ENCODE measurements around the gene HNRNPA2B1.

Gene HNRNPA2B1

GRCh38 chr7:26141077-26141476 is 59.5 kb downstream of the HNRNPA2B1 start:
- no peak for DNase-seq

- no peak for DNase-seq
Measured at GRCh38 chr7:26140380-26140779, 60.2 kb downstream of the HNRNPA2B1 start.
